Colon (tissue), 2 donors: ENCODE measurements around the gene TXLNA.

ENCODE experiments used
- FAIRE-seq: peaks from 2 replicates; lab custom pipeline; 2012; peaks lifted over from hg19 to GRCh38; lab: Jason Lieb, UNC
- donor health status: control.
- donor health status: control.

Gene TXLNA

DNA sequence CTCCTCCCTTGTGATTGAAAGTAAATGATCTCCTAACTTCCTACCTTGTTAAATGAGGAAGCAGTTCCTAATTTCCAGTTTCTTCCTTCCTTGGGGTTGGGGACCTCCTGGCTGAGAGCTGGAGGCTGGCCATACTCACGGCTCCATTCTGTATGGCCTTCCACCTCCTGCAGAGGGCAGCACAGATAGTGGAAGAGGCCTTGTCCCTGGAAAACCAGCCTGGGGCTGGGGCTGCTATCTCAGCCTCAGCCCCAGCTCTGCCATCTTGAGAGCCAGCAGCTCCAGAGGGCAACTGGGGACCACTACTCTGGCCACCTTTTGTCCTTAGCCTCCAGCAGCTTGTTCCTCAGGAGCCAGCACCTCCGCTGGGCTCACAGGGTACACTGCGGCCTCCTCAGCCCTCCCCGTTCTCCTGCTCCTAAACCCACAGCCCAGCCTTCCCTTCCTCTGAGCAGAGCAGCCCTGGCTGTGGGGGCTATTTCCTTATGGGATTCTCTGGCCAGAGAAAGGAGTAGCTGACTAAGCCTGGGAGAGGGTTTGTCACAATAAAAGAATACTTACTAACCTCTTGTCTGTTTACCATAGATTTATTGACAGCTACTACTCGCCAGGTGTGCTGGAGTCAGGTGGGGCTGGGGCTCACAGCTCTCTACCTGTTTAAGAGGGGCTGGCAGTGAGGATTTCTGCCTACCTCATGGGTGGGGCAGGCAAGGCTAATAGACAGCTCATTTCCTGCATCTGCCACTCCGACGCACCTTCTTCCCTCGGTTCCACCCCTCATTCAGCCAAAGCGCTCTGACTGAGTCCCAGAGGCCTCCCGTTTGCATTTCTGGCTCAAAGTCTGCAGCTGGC is 36.4 kb downstream of the TXLNA start:
- no peak for FAIRE-seq

DNA sequence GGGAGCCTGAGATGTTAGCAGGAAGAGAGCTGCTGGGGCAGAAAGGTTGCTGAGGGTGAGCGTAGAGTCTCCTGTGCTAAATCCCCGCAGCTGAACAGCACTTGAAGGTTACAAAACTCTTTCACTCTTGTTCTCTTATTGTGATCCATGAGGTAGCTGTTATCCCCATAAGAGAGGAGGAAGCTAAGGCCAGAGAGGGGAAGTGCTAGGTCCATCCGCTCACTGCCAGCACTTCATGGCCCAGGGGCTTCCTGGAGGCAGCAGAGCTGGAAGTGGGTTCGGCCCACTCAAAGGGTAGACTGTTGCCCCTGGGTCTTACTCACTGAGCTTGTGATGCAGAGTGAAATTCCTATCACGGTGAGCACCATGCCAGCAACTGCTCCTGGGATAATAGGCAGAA is 37.1 kb downstream of the TXLNA start:
- FAIRE-seq: no peak

- FAIRE-seq: no peak
Measured at GRCh38 chr1:32219022-32219421, 39.5 kb downstream of the TXLNA start.

DNA sequence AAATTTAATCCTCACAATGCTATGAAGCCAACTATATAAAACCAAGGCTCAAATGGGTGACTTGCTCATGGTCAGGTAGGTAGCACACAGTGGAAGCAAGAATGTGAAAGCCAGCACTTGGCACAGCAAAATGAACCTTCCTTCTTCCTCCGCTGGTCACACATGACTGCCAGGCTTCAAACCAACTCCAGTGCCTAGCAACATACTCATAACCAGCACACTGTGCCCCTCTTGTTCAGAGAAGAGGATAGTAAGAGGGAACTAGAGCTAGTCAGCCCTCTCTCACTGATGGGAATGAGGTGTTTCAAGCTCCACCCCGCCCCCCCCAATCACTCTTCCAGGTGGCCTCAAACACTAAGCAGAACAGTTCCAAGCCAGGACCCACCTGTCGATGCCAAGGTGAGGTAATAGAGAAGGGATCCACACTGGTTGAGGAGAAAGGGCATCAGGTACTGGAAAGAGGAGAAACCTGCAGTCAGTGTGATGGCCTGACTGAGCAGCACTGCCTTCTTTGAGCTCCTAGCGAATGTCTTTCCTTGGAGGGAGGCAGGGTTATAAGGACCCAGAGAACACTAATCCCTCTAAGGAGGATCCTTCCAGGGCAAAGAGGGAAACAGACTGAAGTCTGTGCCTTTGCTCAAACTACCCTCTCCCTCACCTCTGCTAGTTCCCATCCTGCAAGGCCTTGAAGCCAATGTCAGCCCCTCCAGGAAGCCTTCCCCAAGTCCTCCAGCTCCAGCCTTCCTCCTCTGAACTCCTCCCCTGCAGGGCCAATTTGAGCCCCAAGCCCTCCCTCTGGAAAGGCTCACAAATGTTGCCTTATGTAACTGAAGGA is 41.5 kb downstream of the TXLNA start:
- FAIRE-seq: no peak

DNA sequence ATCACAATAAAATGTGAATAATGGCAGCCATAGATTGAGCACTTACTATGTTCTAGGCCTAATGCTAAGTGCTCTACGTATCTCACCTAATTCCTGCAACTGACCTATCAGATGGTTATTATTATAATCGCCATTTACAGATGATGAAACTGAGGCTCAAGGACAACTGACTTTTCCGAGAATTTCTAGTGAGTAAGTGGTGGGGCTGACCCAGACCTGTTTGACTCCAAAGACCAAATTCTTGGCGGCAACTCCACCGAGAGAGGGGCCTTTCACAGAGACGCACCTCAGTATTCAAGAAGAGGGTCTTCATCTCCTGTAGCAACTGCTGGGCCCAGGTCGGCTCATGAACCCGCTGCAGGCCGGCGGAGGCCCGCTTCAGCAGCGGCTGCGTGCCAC is 42.1 kb downstream of the TXLNA start:
- no peak for FAIRE-seq

DNA sequence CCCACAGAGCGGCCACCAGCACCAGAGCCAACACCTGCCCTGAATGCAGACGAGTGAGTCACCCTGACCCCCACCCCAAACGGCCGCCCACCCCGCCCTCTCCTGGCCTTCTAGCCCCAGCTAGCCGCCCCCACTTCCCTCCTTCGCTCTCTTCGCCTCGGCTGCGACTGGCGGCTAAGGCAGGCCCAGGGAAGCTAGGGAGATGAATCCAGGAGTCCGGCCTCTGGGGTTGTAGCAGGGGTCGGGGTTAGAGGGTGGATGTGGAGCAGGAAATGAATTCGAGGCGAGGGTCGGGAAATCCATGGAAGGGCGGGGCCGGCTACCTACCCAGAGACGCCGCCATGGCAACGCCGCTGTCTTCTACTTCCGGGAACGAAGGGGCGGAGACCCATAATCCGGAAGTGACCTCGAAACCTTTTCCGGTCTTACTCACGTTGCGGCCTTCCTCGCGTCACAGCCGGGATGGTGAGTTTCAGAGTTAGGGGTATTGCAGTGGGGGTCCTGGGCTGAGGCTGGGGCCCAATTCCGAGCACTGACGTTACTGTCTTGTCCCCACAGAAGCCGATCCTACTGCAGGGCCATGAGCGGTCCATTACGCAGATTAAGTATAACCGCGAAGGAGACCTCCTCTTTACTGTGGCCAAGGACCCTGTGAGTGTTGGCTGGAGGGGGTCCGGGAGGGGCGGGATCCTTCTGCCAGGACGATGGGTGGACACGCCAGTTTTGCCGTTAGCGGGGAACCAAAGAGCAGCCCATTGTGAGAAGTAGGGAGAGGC is 42.7 kb downstream of the TXLNA start, which contains the start of the genes EIF3I and TMEM234:
TSS of gene EIF3I (plus strand) at position 428 of the 776 bp plus-strand sequence. CDS start at position 463, 35 bp downstream.
TSS of gene TMEM234 (minus strand) at position 374 of the 776 bp plus-strand sequence. CDS start at position 343, 31 bp downstream.
- FAIRE-seq: no peak

GRCh38 chr1:32223683-32224082 is 44.2 kb downstream of the TXLNA start:
- FAIRE-seq: no peak

DNA sequence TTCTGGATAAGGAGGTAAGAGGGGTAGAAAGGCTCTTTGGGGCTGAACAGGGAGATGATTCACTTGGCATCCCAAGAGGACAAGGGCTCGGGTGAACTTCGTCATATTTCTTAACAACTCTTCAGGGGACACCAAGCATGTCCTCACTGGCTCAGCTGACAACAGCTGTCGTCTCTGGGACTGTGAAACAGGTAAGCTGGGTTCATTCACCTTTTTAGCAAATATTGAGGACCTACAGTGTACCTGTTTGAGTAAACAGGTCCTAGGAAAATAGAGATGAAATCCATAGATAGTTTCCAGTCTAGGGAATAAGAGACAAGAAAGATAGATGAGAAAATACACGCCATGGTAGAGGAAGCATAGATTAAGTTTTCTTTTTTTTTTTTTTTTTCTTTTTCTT is 44.8 kb downstream of the TXLNA start:
- no peak for FAIRE-seq

DNA sequence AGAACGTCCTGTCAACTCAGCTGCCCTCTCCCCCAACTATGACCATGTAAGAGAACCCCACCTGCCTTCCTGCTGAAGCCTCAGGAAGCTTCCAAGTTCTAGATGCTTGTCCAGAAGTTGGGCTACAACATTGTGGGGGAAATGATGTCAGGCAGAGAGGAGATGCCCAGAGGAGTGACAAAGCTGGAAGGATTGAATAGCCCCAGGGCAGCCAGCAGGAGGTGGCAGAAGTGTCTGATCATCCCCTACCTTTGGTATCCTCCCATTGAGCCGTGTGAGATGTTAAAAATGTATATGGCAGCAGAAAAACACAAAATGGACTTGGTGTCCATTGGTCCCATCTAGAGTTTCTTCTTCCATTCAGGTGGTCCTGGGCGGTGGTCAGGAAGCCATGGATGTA is 49.3 kb downstream of the TXLNA start:
- FAIRE-seq: no peak

GRCh38 chr1:32231843-32232432 is 52.5 kb downstream of the TXLNA start:
- no peak for FAIRE-seq

DNA sequence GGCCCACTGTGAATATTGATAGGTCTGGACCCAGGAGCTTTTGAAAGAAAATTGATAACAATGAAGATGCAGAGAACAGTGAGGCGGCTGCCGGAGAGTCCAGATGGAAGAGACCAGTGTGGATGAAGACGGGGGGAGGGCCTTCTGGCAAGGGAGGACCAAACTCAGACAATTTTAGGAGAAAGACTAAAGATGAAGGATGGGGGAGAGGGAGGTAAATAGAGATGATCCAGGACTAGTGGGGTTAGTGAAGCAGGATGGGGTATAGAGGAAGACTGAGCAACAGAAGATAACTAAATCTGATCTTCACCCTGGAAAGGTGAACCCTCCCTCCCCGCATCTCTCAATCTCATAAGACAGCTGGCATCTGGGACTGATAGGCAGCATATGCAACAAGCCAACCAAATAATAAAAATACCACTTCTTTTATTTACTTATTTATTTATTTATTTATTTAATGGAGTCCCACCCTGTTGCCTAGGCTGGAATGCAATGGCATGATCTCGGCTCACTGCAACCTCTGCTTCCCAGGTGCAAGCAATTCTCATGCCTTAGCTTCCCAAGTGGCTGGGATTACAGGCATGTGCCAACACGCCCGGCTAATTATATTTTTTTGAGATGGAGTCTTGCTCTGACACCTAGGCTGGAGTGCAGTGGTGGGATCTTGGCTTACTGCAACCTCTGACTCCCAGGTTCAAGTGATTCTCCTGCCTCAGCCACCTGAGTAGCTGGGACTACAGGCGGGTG is 53.3 kb downstream of the TXLNA start:
- FAIRE-seq: no peak

DNA sequence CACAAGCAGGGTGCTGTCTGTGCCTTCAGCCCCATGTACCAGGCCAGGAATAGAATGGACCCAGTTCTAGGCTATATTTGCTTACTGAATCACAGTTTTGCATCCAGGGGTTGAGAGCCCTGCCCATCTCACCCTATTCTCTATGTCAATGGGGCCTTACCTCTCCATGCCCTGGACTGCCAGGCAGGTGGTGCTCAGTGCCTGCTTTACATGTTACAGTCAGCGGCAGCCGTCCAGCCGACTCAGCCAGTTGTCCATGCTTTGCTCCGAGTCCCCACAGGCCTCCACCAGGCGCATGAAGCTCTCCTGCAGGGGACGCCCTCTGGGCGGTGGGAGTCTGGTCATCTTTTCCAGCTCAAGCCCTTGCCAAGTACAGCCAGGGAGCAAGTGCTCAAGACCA is 55.3 kb downstream of the TXLNA start:
- no peak for FAIRE-seq

- FAIRE-seq: no peak
Measured at GRCh38 chr1:32239337-32239736, 59.9 kb downstream of the TXLNA start.

DNA sequence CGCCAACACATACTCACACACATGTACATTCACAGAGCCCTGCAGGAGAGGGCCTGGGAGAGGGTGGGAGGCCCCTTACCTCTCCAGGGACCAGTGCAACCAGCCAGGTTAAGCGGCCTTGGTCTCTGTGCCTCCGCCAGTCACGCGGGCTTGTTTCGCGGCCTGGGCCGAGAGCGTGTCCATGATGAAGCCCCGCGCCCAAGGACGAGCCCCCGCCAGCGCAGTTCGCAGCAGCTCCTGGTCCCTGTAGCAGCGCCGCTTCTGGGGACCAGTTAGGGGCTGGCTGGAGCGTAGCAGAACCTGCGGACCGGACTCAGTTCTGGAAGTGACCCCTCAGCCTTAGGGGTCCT is 60.3 kb downstream of the TXLNA start:
- no peak for FAIRE-seq

- FAIRE-seq: no peak
Measured at GRCh38 chr1:32240140-32240951, 60.9 kb downstream of the TXLNA start.

- FAIRE-seq: no peak
Measured at GRCh38 chr1:32241001-32241763, 61.7 kb downstream of the TXLNA start.

DNA sequence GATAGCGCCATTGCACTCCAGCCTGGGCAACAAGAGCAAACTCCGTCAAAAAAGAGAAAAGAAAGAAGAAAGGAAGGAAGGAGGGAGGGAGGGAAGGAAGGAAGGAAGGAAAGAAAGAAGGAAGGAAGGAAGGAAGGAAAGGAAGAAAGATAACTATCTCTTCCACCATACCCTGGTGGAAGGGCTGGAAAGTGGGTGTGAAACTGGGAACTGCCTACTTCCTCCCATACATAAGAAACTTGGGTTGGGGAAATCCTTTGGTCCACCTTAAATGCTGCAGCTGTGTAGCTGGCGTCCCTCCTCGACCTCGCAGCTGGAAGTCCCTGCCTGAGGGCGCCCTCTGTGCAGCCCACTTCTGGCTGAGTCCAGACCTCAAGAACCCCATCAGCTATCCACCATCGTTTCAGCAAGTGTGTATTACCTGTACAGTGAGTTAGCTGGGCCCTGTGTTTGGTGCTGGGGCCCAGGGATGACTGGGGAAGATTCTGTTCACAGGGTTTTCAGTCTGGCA is 62.9 kb downstream of the TXLNA start:
- FAIRE-seq: no peak

- FAIRE-seq: no peak
Measured at GRCh38 chr1:32246888-32247273, 67.4 kb downstream of the TXLNA start, which contains the start of gene FAM167B. Gene FAM167B (plus strand): TSS chr1:32247222. CDS start chr1:32247422, 200 bp downstream.

- FAIRE-seq: no peak
Measured at GRCh38 chr1:32247452-32247851, 68.0 kb downstream of the TXLNA start.
